ENCODE results near the gene CEP41.

DNA sequence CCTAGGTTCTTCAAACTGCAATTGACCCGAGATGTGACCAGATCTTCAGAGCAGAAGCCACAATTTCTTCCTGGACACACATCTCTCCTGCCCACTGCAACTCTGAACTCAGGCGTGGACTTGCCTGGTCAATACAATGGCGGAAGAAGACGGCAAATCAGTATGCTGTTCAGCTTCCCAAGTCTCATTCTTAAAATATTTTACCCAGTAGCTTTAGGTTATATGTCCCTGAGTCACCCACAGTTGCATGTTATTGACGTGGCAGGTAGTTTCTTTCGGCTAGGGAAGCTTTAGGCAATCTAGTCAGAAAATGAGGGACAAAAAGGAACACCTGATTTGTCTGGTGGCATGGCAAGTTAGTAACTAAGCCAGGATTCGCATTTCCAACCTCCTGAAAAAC, 22.5 kb downstream of the CEP41 start:
- TF ChIP-seq, protein P1, sequence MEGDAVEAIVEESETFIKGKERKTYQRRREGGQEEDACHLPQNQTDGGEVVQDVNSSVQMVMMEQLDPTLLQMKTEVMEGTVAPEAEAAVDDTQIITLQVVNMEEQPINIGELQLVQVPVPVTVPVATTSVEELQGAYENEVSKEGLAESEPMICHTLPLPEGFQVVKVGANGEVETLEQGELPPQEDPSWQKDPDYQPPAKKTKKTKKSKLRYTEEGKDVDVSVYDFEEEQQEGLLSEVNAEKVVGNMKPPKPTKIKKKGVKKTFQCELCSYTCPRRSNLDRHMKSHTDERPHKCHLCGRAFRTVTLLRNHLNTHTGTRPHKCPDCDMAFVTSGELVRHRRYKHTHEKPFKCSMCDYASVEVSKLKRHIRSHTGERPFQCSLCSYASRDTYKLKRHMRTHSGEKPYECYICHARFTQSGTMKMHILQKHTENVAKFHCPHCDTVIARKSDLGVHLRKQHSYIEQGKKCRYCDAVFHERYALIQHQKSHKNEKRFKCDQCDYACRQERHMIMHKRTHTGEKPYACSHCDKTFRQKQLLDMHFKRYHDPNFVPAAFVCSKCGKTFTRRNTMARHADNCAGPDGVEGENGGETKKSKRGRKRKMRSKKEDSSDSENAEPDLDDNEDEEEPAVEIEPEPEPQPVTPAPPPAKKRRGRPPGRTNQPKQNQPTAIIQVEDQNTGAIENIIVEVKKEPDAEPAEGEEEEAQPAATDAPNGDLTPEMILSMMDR (IDR thresholded peaks at IDR 0.05; ENCODE audit: low read depth, low read length, missing input control), result no peak
- TF ChIP-seq, protein P2, sequence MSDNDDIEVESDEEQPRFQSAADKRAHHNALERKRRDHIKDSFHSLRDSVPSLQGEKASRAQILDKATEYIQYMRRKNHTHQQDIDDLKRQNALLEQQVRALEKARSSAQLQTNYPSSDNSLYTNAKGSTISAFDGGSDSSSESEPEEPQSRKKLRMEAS (IDR thresholded peaks at IDR 0.05), result no peak
- TF ChIP-seq SP1 (IDR thresholded peaks at IDR 0.05) (no peak), YY1 (IDR thresholded peaks at IDR 0.05) (no peak), EGR1 (IDR thresholded peaks at IDR 0.05; ENCODE audit: low read depth in 2 of 2) (no peak)
- TF ChIP-seq, protein P3, sequence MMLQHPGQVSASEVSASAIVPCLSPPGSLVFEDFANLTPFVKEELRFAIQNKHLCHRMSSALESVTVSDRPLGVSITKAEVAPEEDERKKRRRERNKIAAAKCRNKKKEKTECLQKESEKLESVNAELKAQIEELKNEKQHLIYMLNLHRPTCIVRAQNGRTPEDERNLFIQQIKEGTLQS (IDR thresholded peaks at IDR 0.05), result no peak
- TF ChIP-seq, protein P4, sequence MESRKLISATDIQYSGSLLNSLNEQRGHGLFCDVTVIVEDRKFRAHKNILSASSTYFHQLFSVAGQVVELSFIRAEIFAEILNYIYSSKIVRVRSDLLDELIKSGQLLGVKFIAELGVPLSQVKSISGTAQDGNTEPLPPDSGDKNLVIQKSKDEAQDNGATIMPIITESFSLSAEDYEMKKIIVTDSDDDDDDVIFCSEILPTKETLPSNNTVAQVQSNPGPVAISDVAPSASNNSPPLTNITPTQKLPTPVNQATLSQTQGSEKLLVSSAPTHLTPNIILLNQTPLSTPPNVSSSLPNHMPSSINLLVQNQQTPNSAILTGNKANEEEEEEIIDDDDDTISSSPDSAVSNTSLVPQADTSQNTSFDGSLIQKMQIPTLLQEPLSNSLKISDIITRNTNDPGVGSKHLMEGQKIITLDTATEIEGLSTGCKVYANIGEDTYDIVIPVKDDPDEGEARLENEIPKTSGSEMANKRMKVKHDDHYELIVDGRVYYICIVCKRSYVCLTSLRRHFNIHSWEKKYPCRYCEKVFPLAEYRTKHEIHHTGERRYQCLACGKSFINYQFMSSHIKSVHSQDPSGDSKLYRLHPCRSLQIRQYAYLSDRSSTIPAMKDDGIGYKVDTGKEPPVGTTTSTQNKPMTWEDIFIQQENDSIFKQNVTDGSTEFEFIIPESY (IDR thresholded peaks at IDR 0.05), result no peak
- TF ChIP-seq, protein P5, sequence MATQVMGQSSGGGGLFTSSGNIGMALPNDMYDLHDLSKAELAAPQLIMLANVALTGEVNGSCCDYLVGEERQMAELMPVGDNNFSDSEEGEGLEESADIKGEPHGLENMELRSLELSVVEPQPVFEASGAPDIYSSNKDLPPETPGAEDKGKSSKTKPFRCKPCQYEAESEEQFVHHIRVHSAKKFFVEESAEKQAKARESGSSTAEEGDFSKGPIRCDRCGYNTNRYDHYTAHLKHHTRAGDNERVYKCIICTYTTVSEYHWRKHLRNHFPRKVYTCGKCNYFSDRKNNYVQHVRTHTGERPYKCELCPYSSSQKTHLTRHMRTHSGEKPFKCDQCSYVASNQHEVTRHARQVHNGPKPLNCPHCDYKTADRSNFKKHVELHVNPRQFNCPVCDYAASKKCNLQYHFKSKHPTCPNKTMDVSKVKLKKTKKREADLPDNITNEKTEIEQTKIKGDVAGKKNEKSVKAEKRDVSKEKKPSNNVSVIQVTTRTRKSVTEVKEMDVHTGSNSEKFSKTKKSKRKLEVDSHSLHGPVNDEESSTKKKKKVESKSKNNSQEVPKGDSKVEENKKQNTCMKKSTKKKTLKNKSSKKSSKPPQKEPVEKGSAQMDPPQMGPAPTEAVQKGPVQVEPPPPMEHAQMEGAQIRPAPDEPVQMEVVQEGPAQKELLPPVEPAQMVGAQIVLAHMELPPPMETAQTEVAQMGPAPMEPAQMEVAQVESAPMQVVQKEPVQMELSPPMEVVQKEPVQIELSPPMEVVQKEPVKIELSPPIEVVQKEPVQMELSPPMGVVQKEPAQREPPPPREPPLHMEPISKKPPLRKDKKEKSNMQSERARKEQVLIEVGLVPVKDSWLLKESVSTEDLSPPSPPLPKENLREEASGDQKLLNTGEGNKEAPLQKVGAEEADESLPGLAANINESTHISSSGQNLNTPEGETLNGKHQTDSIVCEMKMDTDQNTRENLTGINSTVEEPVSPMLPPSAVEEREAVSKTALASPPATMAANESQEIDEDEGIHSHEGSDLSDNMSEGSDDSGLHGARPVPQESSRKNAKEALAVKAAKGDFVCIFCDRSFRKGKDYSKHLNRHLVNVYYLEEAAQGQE (IDR thresholded peaks at IDR 0.05), result no peak
